Osteoblast (primary cell): ENCODE measurements around the gene VAPA. TPM values are rescaled to one million over a fixed set of nuclear protein-coding genes. Genes with fewer than 3 reads are reported as not detected.

ENCODE experiments used
- DNase-seq: peaks from one replicate; pipeline ENCODE4 v3.0.0; 2011; ENCODE audit warnings: low spot score, mixed read lengths; ENCODE audit not compliant: insufficient read length; ENCODE audit errors: missing footprints
- H2AFZ ChIP-seq: 2 replicates; pipeline ENCODE4 v1.6.0; 2011; ENCODE audit warnings: mild to moderate bottlenecking, low read length
- H3K27ac ChIP-seq: 2 replicates; pipeline ENCODE4 v1.5.1; 2011; ENCODE audit warnings: mild to moderate bottlenecking, low read depth, low read length, moderate library complexity
- H3K27me3 ChIP-seq: 2 replicates; pipeline ENCODE4 v1.6.0; 2012; ENCODE audit warnings: mild to moderate bottlenecking, control low read depth, inconsistent platforms, low read length, moderate library complexity; ENCODE audit not compliant: insufficient read depth
- H3K36me3 ChIP-seq: 2 replicates; pipeline ENCODE4 v1.5.1; 2011; ENCODE audit warnings: mild to moderate bottlenecking, low read length, control low read depth, moderate library complexity; ENCODE audit not compliant: insufficient read depth
- H3K4me1 ChIP-seq: 2 replicates; pipeline ENCODE4 v1.5.1; 2011; ENCODE audit warnings: mild to moderate bottlenecking, low read length, control low read depth, moderate library complexity; ENCODE audit not compliant: insufficient read depth
- H3K4me2 ChIP-seq: 2 replicates; pipeline ENCODE4 v1.6.0; 2011; ENCODE audit warnings: mild to moderate bottlenecking, low read length; ENCODE audit not compliant: insufficient read depth
- H3K4me3 ChIP-seq: fragments of 200-600 bp; sonication (generic); 3 replicates; pipeline ENCODE4 v1.5.1; 2012; ENCODE audit warnings: mild to moderate bottlenecking, low read length, inconsistent platforms; ENCODE audit not compliant: insufficient read depth
- H3K79me2 ChIP-seq: 2 replicates; pipeline ENCODE4 v1.6.0; 2012; ENCODE audit warnings: mild to moderate bottlenecking, low read length, control low read depth, inconsistent platforms; ENCODE audit not compliant: insufficient read depth
- H3K9me3 ChIP-seq: 2 replicates; pipeline ENCODE4 v1.5.1; 2011; ENCODE audit warnings: low read depth, low read length, control low read depth
- H4K20me1 ChIP-seq: 2 replicates; pipeline ENCODE4 v1.6.0; 2012; ENCODE audit warnings: mild to moderate bottlenecking, low read length, control low read depth; ENCODE audit not compliant: insufficient read depth
- total RNA-seq: library from RNA; depleted of rRNA; stranded (reverse); fragments of >200 nt; gene quantifications from 2 replicates; pipeline ENCODE4 v1.2.3, GENCODE V29; 2012
- TF ChIP-seq, protein P1 (sequence below): IDR thresholded peaks from 2 replicates; pipeline ENCODE4 v1.5.1; 2011; ENCODE audit warnings: mild to moderate bottlenecking, low read depth, low read length, moderate library complexity; ENCODE audit errors: extremely low read depth

Gene VAPA
- total RNA-seq, 1 donor, result 316 TPM

DNA sequence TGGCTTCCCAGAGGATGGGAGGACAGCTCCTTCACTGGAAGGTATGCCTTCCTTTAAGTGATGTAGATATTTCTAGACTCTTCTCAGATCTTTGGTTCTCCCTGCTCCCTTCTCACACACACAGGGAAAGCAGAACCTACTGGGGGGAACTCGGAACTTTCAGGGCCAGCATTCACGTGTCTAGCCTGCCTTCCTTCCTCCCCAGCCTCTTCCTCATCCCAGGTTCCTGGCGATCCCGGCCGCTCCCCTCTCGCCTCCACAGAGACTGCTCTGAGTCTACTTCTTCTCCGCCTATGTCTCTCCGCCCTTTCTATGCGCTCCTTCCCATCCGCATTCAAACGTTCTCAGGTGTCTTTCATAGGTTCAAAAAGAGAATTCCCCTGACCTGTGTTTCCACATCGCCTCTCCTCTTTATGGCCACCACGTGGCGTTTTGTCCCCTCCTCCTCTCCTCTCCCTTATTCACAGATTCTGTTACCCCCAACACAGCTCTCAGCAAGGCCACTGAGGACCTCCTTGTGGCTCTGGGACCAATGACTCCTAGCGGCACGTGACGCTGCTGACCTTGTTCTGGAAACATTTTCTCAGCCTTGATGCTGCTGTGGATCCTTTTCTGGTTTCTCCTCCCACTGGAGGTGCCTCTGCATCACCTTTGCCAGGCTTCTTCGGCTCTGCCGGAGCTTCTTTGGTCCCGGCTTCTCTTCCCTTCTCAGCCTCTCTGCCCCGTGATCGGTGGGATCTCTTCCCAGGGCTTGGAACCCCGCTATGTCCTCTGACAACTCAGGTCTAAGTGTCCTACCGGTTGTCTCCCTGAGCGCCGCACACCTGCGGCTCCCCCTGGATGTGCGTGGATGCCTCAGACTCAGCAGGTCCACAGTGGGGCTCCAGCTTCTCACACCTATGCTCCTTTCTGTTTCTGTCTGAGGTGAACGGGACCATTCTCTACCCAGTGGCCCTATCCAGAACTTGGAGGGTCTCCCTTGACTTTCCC lies 77.5 kb downstream of the VAPA start:
- no peaks in the 10 kb centered on the region for H3K79me2 ChIP-seq
- no peaks in the 10 kb centered on the region for H3K36me3 ChIP-seq
- H2AFZ ChIP-seq, result no peak overlapping the region
- no peaks in the 10 kb centered on the region for H3K4me1 ChIP-seq
- no peak overlapping the region for H3K4me3 ChIP-seq
- peaks cover 19% of the 10 kb centered on the region for H3K27me3 ChIP-seq
- H3K4me2 ChIP-seq, result no peak overlapping the region
- no peaks in the 10 kb centered on the region for H3K9me3 ChIP-seq
- no peak for DNase-seq
- no peaks in the 10 kb centered on the region for H4K20me1 ChIP-seq
- TF ChIP-seq, protein P1, sequence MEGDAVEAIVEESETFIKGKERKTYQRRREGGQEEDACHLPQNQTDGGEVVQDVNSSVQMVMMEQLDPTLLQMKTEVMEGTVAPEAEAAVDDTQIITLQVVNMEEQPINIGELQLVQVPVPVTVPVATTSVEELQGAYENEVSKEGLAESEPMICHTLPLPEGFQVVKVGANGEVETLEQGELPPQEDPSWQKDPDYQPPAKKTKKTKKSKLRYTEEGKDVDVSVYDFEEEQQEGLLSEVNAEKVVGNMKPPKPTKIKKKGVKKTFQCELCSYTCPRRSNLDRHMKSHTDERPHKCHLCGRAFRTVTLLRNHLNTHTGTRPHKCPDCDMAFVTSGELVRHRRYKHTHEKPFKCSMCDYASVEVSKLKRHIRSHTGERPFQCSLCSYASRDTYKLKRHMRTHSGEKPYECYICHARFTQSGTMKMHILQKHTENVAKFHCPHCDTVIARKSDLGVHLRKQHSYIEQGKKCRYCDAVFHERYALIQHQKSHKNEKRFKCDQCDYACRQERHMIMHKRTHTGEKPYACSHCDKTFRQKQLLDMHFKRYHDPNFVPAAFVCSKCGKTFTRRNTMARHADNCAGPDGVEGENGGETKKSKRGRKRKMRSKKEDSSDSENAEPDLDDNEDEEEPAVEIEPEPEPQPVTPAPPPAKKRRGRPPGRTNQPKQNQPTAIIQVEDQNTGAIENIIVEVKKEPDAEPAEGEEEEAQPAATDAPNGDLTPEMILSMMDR, result no peak
- no peak overlapping the region for H3K27ac ChIP-seq

DNA sequence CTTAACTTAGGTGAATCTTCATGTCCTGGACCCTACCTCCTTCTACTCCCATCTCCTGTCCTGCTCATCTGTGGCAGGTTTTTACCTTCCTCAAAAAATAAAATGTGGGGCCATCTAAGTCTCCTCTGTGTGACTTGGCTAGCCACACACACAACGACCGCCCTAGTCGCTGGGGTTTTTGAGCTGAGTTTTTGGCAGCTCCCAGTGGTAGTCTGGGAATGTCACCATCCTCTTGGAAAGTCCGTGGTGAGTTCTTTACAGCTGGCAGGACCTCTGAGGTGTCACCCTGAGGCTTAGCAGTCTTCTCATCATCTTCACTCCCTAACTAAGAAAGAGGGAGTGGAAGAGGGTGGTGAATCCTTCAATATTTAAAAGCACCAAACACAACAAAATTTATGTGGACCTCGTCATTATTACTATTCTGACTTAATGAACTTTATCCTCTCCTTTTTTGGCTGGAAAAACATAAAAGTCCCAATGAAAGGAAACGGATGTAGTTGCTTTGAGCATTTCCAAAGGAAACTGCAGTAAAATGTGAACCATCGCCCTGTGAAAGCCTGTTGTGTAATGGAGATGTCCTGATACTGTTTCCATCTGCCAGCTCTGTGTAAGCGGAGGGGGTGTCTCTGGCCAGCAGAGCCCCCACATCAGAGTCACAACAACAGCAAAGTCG lies 78.6 kb downstream of the VAPA start:
- no peak overlapping the region for H2AFZ ChIP-seq
- no peaks in the 10 kb centered on the region for H3K9me3 ChIP-seq
- TF ChIP-seq, protein P1, result no peak

DNA sequence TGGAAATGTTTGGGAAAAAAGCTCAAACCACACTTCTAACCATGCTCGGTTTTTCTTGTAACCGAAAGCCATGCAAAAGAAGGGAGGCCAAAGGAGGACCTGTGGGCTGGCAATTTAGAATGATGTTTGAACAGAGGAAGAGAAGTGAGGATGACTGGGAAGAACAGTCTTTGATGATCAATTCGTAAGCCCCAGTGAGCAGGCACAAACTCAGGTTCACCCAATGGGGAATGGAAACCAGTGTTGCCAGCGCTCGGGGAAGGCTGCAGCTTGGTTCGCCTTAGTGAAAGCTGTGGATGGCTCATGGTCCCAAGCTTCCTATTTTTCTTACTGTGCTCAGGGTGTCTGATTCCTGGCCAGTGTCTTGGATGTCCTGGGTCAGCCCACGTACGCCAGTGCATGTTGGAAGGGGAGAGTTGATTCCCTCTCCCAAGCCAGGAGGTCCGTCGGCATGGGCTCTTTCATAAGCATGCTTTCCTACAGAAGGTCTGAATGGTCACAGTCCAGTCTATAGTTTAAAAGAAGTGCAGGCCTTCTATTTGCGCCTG lies 79.2 kb downstream of the VAPA start:
- no peaks in the 10 kb centered on the region for H3K36me3 ChIP-seq
- no peak overlapping the region for H3K4me3 ChIP-seq
- no peak overlapping the region for H3K4me2 ChIP-seq

More for the DNA sequence above, 78.6 kb downstream of the VAPA start:
- Histone ChIP-seq H3K4me1 (no peaks in the 10 kb centered on the region), H3K4me2 (no peak overlapping the region), H4K20me1 (no peaks in the 10 kb centered on the region), H3K27me3 (peaks cover 19% of the 10 kb centered on the region), H3K4me3 (no peak overlapping the region), H3K79me2 (no peaks in the 10 kb centered on the region), H3K27ac (no peak overlapping the region), H3K36me3 (no peaks in the 10 kb centered on the region)
- no peak for DNase-seq

More for the DNA sequence above, 79.2 kb downstream of the VAPA start:
- no peak overlapping the region for H3K27ac ChIP-seq
- H2AFZ ChIP-seq, result no peak overlapping the region
- no peaks in the 10 kb centered on the region for H3K79me2 ChIP-seq
- peaks cover 19% of the 10 kb centered on the region for H3K27me3 ChIP-seq
- TF ChIP-seq, protein P1, result no peak
- H4K20me1 ChIP-seq, result no peaks in the 10 kb centered on the region
- no peaks in the 10 kb centered on the region for H3K4me1 ChIP-seq
- DNase-seq, result no peak
- no peaks in the 10 kb centered on the region for H3K9me3 ChIP-seq
